Mucosa of descending colon (tissue), 3 donors: ENCODE measurements around the gene MTMR8. TPM values are rescaled to one million over a fixed set of nuclear protein-coding genes. Genes with fewer than 3 reads are reported as not detected.
A peak's percentile ranks its signal among the peaks of the same experiment; 100 is the strongest.

Experiments used
- ATAC-seq: fragments of 200-7000 bp; cut with Tn5 transposase; one replicate; pipeline ENCODE4 v1.9.1; 2020; ENCODE audit warnings: mild to moderate bottlenecking, moderate library complexity
- DNase-seq, 3 donors: peaks; one replicate each; pipeline ENCODE4 v3.0.0-alpha.2; 2020
- H3K36me3 ChIP-seq: fragments of 200-600 bp; one replicate; pipeline ENCODE4 v1.8.0; 2021; ENCODE audit warnings: low read depth, mild to moderate bottlenecking
- H3K4me1 ChIP-seq: fragments of 200-600 bp; one replicate; pipeline ENCODE4 v1.8.0; 2021; ENCODE audit warnings: low read depth, mild to moderate bottlenecking
- H3K4me3 ChIP-seq: fragments of 200-600 bp; one replicate; pipeline ENCODE4 v1.8.0; 2021; ENCODE audit warnings: mild to moderate bottlenecking
- H3K9me3 ChIP-seq: fragments of 200-600 bp; one replicate; pipeline ENCODE4 v1.8.0; 2021; ENCODE audit warnings: mild to moderate bottlenecking
- CTCF ChIP-seq: fragments of 200-600 bp; IDR thresholded peaks from one replicate; pipeline ENCODE4 v1.8.0; 2022; ENCODE audit warnings: antibody characterized with exemption, mild to moderate bottlenecking
- intact Hi-C, 2 donors: fragments of 100-400 bp; cut with DNase I in 1 of 2; cut with micrococcal nuclease in 1 of 2; formaldehyde crosslinking; loops; one replicate each; pipeline versions ENCODE4 v1.11.0 to v1.11.1; 2022; cut with DNase I, micrococcal nuclease
- total RNA-seq, 3 donors: library from RNA; stranded (reverse); fragmentation: NEBNext Ultra II Directional in 2 of 3; extraction: Animal tissue kit (Norgen Biotek cat#: 25700) in 2 of 3; gene quantifications; one replicate each; pipeline versions ENCODE4 v1.2.1 to v1.2.4, GENCODE V29; 2021 to 2023
- donor health status: DM: no; HTN: no; CAD: no; lungs with moderate emphysema.
- donor health status: DM: no; HTN: no; CAD: no.
- donor health status: DM: no; HTN: yes; CAD: no.

Gene MTMR8
- total RNA-seq, 3 donors from 2014 or later, result 7.0 to 16.2 (median 7.8) TPM

GRCh38 chrX:64229154-64229553, 166.1 kb downstream of the MTMR8 start:
- no peaks in the 10 kb centered on the region for H3K36me3 ChIP-seq
- DNase-seq, result peak in 2 of 3 donors; percentile 22 to 36
- intact Hi-C loops, result no loop called here
- no peaks in the 10 kb centered on the region for H3K9me3 ChIP-seq
- H3K4me3 ChIP-seq, result no peak overlapping the region
- ATAC-seq, result peak; percentile 80
- TF ChIP-seq CTCF, result no peak
- H3K4me1 ChIP-seq, result no peaks in the 10 kb centered on the region

Other genes with a start within 250 kb of the MTMR8 start
- gene AMER1, start 189.7 kb downstream of the MTMR8 start, total RNA-seq, result 1 to 10 TPM; 2.9 to 8.9 (median 3.9) TPM
- gene ASB12, start 164.8 kb downstream of the MTMR8 start, total RNA-seq, result 1 to 10 TPM in 1 of 3 donors, under 1 TPM in 2; 0.38 to 1.2 (median 0.39) TPM